ENCODE results near the gene NR3C2. TPM values are rescaled to one million over a fixed set of nuclear protein-coding genes. Genes with fewer than 3 reads are reported as not detected.

NR3C2 gene
- total and polyA plus RNA-seq, 2 experiments from 2014 or later: 1.2 to 3.0 TPM

- ATAC-seq (no peak), DNase-seq (ENCODE audit: low spot score) (no peak)
- H3K36me3 ChIP-seq (ENCODE audit: insufficient read depth): no peaks in the 10 kb centered on the region
- no peaks in the 10 kb centered on the region for H3K9me2 ChIP-seq (ENCODE audit: insufficient read depth)
- H3K27me3 ChIP-seq (ENCODE audit: insufficient read depth): no peaks in the 10 kb centered on the region
- Mint-ChIP-seq H3K4me1 (peaks cover 4% of the 10 kb centered on the region; the same call in 1 of the 3 replicates), H3K27ac (no peak overlapping the region), H3K27me3 (ENCODE audit: insufficient read depth, low read depth, poor library complexity) (peaks cover 2% of the 10 kb centered on the region), H3K9me3 (peaks cover 7% of the 10 kb centered on the region; the same call in 2 of the 3 replicates), H3K4me3 (no peak overlapping the region), H3K36me3 (ENCODE audit: low read depth) (no peaks in the 10 kb centered on the region)
- no peaks in the 10 kb centered on the region for H3F3A ChIP-seq (replicated peaks; ENCODE audit: low read depth)
- TF ChIP-seq CREB1 (CRISPR knock-in tag; IDR thresholded peaks at IDR 0.05; ENCODE audit: low read depth) (no peak), NANOG (IDR thresholded peaks at IDR 0.05; ENCODE audit: borderline replicate concordance) (no peak), EZH2 (IDR thresholded peaks at IDR 0.05; ENCODE audit: low read depth, unreplicated experiment) (no peak), STAT1 (IDR thresholded peaks at IDR 0.05; ENCODE audit: unreplicated experiment) (no peak), POLR2AphosphoS5 (IDR thresholded peaks at IDR 0.05; ENCODE audit: low read depth) (no peak)
- no peaks in the 10 kb centered on the region for H3K79me2 ChIP-seq (replicated peaks; ENCODE audit: insufficient read depth)
- no peak overlapping the region for H3K27ac ChIP-seq (ENCODE audit: low read depth)
- H2AFZ ChIP-seq: no peak overlapping the region
- H3K4me3 ChIP-seq: no peak overlapping the region
- H4K20me1 ChIP-seq (replicated peaks; ENCODE audit: insufficient read depth): no peaks in the 10 kb centered on the region
- no peak overlapping the region for H3K4me2 ChIP-seq
- 0 out of 2 replicates have a peak, but pooled peaks cover 3% of the 10 kb centered on the region for H3K4me1 ChIP-seq (ENCODE audit: insufficient read depth)
Measured at GRCh38 chr4:148344352-148344751, 97.9 kb downstream of the NR3C2 start.

GRCh38 chr4:148341980-148342800 is 100.0 kb downstream of the NR3C2 start:
- H3K27me3 ChIP-seq (ENCODE audit: insufficient read depth): no peaks in the 10 kb centered on the region
- H3K36me3 ChIP-seq (ENCODE audit: insufficient read depth): no peaks in the 10 kb centered on the region
- no peaks in the 10 kb centered on the region for H3K79me2 ChIP-seq (replicated peaks; ENCODE audit: insufficient read depth)
- no peaks in the 10 kb centered on the region for H4K20me1 ChIP-seq (replicated peaks; ENCODE audit: insufficient read depth)
- Mint-ChIP-seq H3K4me3 (no peak overlapping the region), H3K36me3 (ENCODE audit: low read depth) (no peaks in the 10 kb centered on the region), H3K27me3 (ENCODE audit: insufficient read depth, low read depth, poor library complexity) (peaks cover 2% of the 10 kb centered on the region), H3K4me1 (peaks cover 4% of the 10 kb centered on the region; the same call in 1 of the 3 replicates), H3K27ac (peak overlapping the region; percentile 16), H3K9me3 (peaks cover 10% of the 10 kb centered on the region; the same call in 2 of the 3 replicates)
- H3K4me3 ChIP-seq: no peak overlapping the region
- H3K27ac ChIP-seq (ENCODE audit: low read depth): no peak overlapping the region
- DNase-seq (ENCODE audit: low spot score) (no peak), ATAC-seq (no peak)
- H3F3A ChIP-seq (replicated peaks; ENCODE audit: low read depth): no peaks in the 10 kb centered on the region
- no peak overlapping the region for H2AFZ ChIP-seq
- no peak overlapping the region for H3K4me2 ChIP-seq
- 0 out of 2 replicates have a peak, but pooled peaks cover 3% of the 10 kb centered on the region for H3K4me1 ChIP-seq (ENCODE audit: insufficient read depth)
- H3K9me2 ChIP-seq (ENCODE audit: insufficient read depth): no peaks in the 10 kb centered on the region
- TF ChIP-seq, protein P1, sequence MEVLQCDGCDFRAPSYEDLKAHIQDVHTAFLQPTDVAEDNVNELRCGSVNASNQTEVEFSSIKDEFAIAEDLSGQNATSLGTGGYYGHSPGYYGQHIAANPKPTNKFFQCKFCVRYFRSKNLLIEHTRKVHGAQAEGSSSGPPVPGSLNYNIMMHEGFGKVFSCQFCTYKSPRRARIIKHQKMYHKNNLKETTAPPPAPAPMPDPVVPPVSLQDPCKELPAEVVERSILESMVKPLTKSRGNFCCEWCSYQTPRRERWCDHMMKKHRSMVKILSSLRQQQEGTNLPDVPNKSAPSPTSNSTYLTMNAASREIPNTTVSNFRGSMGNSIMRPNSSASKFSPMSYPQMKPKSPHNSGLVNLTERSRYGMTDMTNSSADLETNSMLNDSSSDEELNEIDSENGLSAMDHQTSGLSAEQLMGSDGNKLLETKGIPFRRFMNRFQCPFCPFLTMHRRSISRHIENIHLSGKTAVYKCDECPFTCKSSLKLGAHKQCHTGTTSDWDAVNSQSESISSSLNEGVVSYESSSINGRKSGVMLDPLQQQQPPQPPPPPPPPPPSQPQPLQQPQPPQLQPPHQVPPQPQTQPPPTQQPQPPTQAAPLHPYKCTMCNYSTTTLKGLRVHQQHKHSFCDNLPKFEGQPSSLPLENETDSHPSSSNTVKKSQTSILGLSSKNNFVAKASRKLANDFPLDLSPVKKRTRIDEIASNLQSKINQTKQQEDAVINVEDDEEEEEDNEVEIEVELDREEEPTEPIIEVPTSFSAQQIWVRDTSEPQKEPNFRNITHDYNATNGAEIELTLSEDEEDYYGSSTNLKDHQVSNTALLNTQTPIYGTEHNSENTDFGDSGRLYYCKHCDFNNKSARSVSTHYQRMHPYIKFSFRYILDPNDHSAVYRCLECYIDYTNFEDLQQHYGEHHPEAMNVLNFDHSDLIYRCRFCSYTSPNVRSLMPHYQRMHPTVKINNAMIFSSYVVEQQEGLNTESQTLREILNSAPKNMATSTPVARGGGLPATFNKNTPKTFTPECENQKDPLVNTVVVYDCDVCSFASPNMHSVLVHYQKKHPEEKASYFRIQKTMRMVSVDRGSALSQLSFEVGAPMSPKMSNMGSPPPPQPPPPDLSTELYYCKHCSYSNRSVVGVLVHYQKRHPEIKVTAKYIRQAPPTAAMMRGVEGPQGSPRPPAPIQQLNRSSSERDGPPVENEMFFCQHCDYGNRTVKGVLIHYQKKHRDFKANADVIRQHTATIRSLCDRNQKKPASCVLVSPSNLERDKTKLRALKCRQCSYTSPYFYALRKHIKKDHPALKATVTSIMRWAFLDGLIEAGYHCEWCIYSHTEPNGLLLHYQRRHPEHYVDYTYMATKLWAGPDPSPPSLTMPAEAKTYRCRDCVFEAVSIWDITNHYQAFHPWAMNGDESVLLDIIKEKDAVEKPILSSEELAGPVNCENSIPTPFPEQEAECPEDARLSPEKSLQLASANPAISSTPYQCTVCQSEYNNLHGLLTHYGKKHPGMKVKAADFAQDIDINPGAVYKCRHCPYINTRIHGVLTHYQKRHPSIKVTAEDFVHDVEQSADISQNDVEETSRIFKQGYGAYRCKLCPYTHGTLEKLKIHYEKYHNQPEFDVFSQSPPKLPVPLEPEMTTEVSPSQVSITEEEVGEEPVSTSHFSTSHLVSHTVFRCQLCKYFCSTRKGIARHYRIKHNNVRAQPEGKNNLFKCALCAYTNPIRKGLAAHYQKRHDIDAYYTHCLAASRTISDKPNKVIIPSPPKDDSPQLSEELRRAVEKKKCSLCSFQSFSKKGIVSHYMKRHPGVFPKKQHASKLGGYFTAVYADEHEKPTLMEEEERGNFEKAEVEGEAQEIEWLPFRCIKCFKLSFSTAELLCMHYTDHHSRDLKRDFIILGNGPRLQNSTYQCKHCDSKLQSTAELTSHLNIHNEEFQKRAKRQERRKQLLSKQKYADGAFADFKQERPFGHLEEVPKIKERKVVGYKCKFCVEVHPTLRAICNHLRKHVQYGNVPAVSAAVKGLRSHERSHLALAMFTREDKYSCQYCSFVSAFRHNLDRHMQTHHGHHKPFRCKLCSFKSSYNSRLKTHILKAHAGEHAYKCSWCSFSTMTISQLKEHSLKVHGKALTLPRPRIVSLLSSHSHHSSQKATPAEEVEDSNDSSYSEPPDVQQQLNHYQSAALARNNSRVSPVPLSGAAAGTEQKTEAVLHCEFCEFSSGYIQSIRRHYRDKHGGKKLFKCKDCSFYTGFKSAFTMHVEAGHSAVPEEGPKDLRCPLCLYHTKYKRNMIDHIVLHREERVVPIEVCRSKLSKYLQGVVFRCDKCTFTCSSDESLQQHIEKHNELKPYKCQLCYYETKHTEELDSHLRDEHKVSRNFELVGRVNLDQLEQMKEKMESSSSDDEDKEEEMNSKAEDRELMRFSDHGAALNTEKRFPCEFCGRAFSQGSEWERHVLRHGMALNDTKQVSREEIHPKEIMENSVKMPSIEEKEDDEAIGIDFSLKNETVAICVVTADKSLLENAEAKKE (CRISPR knock-in tag; IDR thresholded peaks at IDR 0.05): no peak
- TF ChIP-seq CTCF (conservative IDR thresholded peaks at IDR 0.05; ENCODE audit: low read depth in 2 of 2) (peak in 1 of 2 experiments; percentile 10; a peak in 1 of 4 replicates), REST (IDR thresholded peaks at IDR 0.05; ENCODE audit: unreplicated experiment) (no peak), EZH2 (IDR thresholded peaks at IDR 0.05; ENCODE audit: low read depth, unreplicated experiment) (no peak)
